AG04449 (cell line): ENCODE measurements around the gene DGLUCY.

ENCODE experiments used
- CTCF ChIA-PET: fragments of 350-600 bp; formaldehyde crosslinking; extraction: SDS; loops from one replicate; lab custom pipeline; 2021; ENCODE audit warnings: antibody characterized with exemption; lab: Yijun Ruan, JAX
- POLR2A ChIA-PET: fragments of 400-600, 350-600 bp; formaldehyde crosslinking; extraction: SDS; loops from one replicate; lab custom pipeline; 2020; ENCODE audit warnings: antibody characterized with exemption, inconsistent platforms; lab: Yijun Ruan, JAX
- DNase-seq: peaks from one replicate; pipeline ENCODE4 v3.0.0-alpha.2; 2010; ENCODE audit warnings: low read depth, low spot score
- H3K4me3 ChIP-seq: 2 replicates; pipeline ENCODE4 v1.5.1; 2011; ENCODE audit warnings: low read depth, mild to moderate bottlenecking, control low read depth, low read length
- TF ChIP-seq, protein P1 (sequence below): IDR thresholded peaks from one replicate; pipeline ENCODE4 v1.5.1; 2011; ENCODE audit warnings: mild to moderate bottlenecking, moderate library complexity, low read length, control low read depth, inconsistent platforms; ENCODE audit not compliant: insufficient read depth; ENCODE audit errors: missing control alignments

Gene DGLUCY, protein sequence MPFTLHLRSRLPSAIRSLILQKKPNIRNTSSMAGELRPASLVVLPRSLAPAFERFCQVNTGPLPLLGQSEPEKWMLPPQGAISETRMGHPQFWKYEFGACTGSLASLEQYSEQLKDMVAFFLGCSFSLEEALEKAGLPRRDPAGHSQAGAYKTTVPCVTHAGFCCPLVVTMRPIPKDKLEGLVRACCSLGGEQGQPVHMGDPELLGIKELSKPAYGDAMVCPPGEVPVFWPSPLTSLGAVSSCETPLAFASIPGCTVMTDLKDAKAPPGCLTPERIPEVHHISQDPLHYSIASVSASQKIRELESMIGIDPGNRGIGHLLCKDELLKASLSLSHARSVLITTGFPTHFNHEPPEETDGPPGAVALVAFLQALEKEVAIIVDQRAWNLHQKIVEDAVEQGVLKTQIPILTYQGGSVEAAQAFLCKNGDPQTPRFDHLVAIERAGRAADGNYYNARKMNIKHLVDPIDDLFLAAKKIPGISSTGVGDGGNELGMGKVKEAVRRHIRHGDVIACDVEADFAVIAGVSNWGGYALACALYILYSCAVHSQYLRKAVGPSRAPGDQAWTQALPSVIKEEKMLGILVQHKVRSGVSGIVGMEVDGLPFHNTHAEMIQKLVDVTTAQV

DNA sequence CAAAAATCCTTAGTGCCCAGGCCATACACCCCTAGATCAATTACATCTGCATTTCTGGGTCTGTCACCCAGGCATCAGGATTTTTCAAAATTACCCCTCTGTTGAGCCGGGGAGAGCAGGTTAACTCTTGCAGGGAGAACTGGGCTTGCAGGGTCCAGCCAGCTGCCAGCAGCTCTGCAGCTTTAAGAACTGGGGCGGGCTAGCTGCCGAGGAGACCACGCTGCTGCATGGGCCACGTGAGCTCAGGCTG lies at the start of gene DGLUCY:
Gene DGLUCY, plus strand, starts transcription at position 245 of the 250 bp plus-strand sequence. CDS start 46,222 bp downstream, outside the sequence.
- H3K4me3 ChIP-seq, result peak within 1 kb of the TSS; percentile 68
- TF ChIP-seq, protein P1, sequence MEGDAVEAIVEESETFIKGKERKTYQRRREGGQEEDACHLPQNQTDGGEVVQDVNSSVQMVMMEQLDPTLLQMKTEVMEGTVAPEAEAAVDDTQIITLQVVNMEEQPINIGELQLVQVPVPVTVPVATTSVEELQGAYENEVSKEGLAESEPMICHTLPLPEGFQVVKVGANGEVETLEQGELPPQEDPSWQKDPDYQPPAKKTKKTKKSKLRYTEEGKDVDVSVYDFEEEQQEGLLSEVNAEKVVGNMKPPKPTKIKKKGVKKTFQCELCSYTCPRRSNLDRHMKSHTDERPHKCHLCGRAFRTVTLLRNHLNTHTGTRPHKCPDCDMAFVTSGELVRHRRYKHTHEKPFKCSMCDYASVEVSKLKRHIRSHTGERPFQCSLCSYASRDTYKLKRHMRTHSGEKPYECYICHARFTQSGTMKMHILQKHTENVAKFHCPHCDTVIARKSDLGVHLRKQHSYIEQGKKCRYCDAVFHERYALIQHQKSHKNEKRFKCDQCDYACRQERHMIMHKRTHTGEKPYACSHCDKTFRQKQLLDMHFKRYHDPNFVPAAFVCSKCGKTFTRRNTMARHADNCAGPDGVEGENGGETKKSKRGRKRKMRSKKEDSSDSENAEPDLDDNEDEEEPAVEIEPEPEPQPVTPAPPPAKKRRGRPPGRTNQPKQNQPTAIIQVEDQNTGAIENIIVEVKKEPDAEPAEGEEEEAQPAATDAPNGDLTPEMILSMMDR, result no peak
- ChIA-PET CTCF (interaction anchor here (0.9 to 1.6 kb wide), 4 partner anchors 25 to 62 kb away, joined by 3 to 4 read pairs (median 4); no protein-coding TSS in a partner anchor), POLR2A (no interaction called here)
- no peak for DNase-seq

DNA sequence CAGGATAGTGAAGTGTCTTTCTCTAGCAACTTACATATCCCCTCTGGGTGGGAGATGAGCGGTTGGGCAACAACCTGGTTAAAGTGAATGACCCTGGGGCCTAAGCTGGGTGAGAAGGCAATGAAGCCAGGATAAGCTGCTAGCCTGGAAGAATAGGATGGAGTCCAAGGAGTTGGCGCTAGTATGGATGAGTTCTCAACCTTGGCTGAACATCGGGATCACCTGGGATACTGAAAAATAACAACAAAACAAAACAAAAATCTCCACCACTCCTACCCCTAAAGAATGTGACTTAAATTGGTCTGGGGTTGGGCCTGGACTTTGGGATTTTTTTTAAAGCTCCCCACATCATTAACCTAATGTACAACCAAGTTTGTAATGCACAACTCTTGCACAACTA lies 48.6 kb upstream of the DGLUCY start:
- TF ChIP-seq, protein P1, result no peak
- POLR2A ChIA-PET, result no interaction called here
- CTCF ChIA-PET, result interaction anchor here (1.3 kb wide), 1 partner anchor 111 kb away, joined by 3 read pairs; no protein-coding TSS in a partner anchor
- no peak for DNase-seq
- no peak overlapping the region for H3K4me3 ChIP-seq

DNA sequence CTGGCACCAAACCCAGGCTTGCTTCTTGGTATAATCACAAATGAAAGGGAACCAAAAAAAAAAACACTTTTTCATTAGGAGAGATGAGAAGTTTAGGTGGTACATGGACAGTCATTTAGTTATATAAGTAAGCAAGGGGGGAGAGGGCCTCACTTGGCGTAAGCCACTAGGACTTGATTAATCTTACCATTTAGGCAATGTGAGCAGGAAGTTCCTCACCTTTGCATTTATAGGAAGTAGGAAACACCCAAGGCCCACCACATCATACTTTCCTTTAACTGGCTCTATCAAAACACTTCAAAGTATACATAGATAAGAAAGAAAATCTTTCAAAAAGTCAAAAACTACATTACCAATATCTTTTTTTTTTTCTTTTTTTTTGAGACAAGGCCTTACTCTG lies 46.7 kb upstream of the DGLUCY start:
- CTCF ChIA-PET, result no interaction called here
- H3K4me3 ChIP-seq, result no peak overlapping the region
- POLR2A ChIA-PET, result no interaction called here

DNA sequence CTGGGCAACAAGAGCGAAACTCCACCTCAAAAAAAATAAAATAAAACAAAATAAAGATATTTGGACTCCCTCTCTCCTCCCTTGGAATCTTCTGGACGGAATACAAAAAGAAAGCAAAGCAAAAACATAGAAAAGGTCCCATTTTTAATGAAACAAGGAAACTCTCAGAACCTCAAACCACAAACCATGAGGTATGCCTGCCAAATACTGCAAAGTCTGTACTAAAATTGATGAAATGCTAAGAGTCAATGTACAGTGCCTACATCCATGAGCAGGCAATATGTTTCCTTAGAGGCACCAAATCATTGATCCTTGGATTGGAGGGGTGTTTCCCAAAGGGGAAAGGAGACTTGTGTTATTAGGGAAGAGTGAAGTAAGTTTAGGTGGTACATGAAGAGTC lies 45.2 kb upstream of the DGLUCY start:
- DNase-seq, result no peak
- CTCF ChIA-PET, result no interaction called here
- no peak overlapping the region for H3K4me3 ChIP-seq
- TF ChIP-seq, protein P1, result no peak
- POLR2A ChIA-PET, result no interaction called here

More for the DNA sequence above, 46.7 kb upstream of the DGLUCY start:
- TF ChIP-seq, protein P1, result no peak
- DNase-seq, result no peak

DNA sequence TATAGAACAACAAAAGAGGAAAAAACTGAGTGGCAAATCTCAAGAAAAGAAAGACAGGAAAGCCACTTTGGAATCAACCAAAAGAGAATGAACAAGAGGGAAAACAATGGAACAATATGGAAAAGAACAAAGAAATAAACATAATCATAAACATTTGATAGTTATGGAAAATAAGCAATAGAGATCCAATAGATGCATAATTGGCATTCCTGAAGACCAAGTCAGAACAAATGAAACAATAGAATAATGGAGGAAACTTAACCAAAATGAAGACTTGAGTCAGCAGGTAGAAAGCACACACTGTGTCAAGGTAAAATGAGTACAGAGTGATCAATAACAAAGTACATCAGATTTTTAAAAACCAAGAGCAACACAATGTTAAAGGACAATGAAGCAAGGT lies 43.3 kb upstream of the DGLUCY start:
- DNase-seq, result no peak
- POLR2A ChIA-PET, result no interaction called here
- TF ChIP-seq, protein P1, result no peak
- CTCF ChIA-PET, result no interaction called here
- no peak overlapping the region for H3K4me3 ChIP-seq

DNA sequence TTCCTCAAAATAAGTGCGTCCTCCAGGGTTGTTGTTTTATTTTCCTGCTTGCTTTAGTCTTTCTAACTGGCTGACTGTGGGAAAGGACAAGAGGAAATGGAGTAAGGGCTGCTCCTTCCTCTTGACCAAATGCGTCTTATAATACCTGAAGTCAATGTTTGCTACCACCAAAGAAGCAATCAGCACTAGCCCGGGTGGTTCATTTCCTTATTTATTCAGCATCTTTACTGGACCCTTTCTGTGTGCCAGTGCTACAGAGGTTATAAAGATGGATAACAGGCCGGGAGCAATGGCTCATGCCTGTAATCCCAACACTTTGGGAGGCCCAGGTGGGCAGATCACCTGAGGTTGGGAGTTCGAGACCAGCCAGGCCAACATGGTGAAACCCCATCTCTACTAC lies 38.3 kb upstream of the DGLUCY start:
- CTCF ChIA-PET, result no interaction called here
- TF ChIP-seq, protein P1, result no peak
- POLR2A ChIA-PET, result no interaction called here
- no peak for DNase-seq
- no peak overlapping the region for H3K4me3 ChIP-seq
